Immature natural killer cell (primary cell): ENCODE data around the gene TRIM50. TPM values are rescaled to one million over a fixed set of nuclear protein-coding genes. Genes with fewer than 3 reads are reported as not detected.
"Not testable (repeated sequence)": the region's sequence is repeated elsewhere in the genome, so short reads cannot be mapped to it uniquely, and the experiment has no call there.

Experiments
- DNase-seq, 3 donors: peaks; one replicate each; pipeline ENCODE4 v3.0.0; 2022; ENCODE audit warnings: mixed read lengths in 1 of 3
- H3K27ac Mint-ChIP-seq, 6 donors: one replicate each; pipeline ENCODE4 v1.8.0; 2020; ENCODE audit warnings: mixed read lengths in 6 of 6, mild to moderate bottlenecking in 5 of 6, inconsistent platforms in 4 of 6, moderate library complexity in 3 of 6
- H3K27me3 Mint-ChIP-seq, 3 donors: one replicate each; pipeline ENCODE4 v1.8.0; 2020 to 2021; ENCODE audit warnings: low read depth in 3 of 3, mild to moderate bottlenecking in 3 of 3, mixed read lengths in 3 of 3, moderate library complexity in 3 of 3, inconsistent platforms in 1 of 3
- H3K36me3 Mint-ChIP-seq, 3 donors: one replicate each; pipeline ENCODE4 v1.8.0; 2020; ENCODE audit warnings: mixed read lengths in 3 of 3, inconsistent platforms in 2 of 3, mild to moderate bottlenecking in 2 of 3
- H3K4me1 Mint-ChIP-seq, 2 donors: one replicate each; pipeline ENCODE4 v1.8.0; 2020; ENCODE audit warnings: inconsistent platforms in 2 of 2, mild to moderate bottlenecking in 2 of 2, mixed read lengths in 2 of 2, moderate library complexity in 1 of 2
- H3K4me3 Mint-ChIP-seq, 5 donors: one replicate each; pipeline ENCODE4 v1.8.0; 2020; ENCODE audit warnings: mild to moderate bottlenecking in 5 of 5, mixed read lengths in 5 of 5, inconsistent platforms in 3 of 5, moderate library complexity in 3 of 5
- H3K9me3 Mint-ChIP-seq, 6 donors: one replicate each; pipeline ENCODE4 v1.8.0; 2020; ENCODE audit warnings: mild to moderate bottlenecking in 6 of 6, mixed read lengths in 6 of 6, inconsistent platforms in 4 of 6, moderate library complexity in 3 of 6
- polyA plus RNA-seq, 3 donors: library from polyadenylated mRNA; unstranded; fragments of 300-500 nt; fragmentation: Illumina TruSeq; gene quantifications; one replicate each; pipeline ENCODE4 v1.2.3, GENCODE V29; 2021

TRIM50 gene
- polyA plus RNA-seq, 3 donors from 2014 or later, result not detected

GRCh38 chr7:73341877-73342276 lies 14.0 kb upstream of the TRIM50 start:
- Mint-ChIP-seq H3K4me1 (no peaks in the 10 kb centered on the region), H3K4me3 (no peak overlapping the region), H3K9me3 (no peaks in the 10 kb centered on the region), H3K27ac (no peak overlapping the region), H3K36me3 (no peaks in the 10 kb centered on the region), H3K27me3 (peaks cover 0 to 11% (median 5%) of the 10 kb centered on the region in 3 donors)
- no peak for DNase-seq

DNA sequence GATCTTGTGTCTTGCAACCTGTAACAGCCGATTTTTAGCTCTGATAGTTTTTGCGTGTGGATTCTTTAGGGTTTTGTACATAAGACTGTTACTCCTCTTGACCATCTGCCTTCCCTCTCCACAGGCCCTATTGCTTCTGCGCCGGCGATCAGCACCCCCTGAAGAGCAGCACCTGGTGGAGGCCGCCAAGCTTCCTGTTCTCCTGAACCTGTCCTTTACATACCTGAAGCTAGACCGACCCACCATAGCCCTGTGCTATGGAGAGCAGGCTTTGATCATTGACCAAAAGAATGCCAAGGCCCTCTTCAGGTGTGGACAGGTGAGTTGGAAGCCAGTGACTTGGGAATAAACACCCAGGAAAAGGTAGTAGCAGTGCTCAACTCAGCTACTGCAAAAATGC lies 12.6 kb upstream of the TRIM50 start:
- no peaks in the 10 kb centered on the region for H3K4me1 Mint-ChIP-seq
- no peak overlapping the region for H3K27ac Mint-ChIP-seq
- no peak overlapping the region for H3K4me3 Mint-ChIP-seq
- no peaks in the 10 kb centered on the region for H3K36me3 Mint-ChIP-seq
- peaks cover 0 to 11% (median 5%) of the 10 kb centered on the region in 3 donors for H3K27me3 Mint-ChIP-seq
- no peak for DNase-seq
- no peaks in the 10 kb centered on the region for H3K9me3 Mint-ChIP-seq

- H3K27me3 Mint-ChIP-seq, result peaks cover 2 to 11% (median 2%) of the 10 kb centered on the region in 3 donors
- no peaks in the 10 kb centered on the region for H3K9me3 Mint-ChIP-seq
- no peak for DNase-seq
- H3K4me3 Mint-ChIP-seq, result no peak overlapping the region
- H3K4me1 Mint-ChIP-seq, result no peaks in the 10 kb centered on the region
- no peak overlapping the region for H3K27ac Mint-ChIP-seq
- H3K36me3 Mint-ChIP-seq, result no peaks in the 10 kb centered on the region
Observed at GRCh38 chr7:73338321-73338720, 10.4 kb upstream of the TRIM50 start.

DNA sequence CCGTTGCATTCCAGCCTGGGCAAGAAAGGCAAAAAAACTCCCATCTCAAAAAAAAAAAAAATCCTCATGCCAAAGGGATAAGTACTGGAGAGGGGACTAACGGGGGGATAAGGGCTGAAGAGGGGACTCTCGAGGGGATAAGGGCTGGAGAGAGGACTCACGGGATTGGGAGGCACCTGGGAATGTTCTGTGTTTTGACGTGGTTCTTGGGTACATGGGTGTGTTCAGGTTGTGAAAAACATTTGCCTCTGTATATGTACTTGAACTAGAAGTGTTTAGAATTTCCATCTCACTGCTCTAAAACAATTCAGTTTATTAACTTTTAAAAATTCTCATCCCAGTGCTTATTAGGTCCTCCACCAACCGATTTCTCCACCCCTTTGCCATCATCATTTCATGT lies 4.6 kb upstream of the TRIM50 start:
- Mint-ChIP-seq H3K4me3 (no peak overlapping the region), H3K4me1 (no peaks in the 10 kb centered on the region), H3K27me3 (peaks cover 2 to 10% (median 5%) of the 10 kb centered on the region in 3 donors), H3K9me3 (no peaks in the 10 kb centered on the region), H3K36me3 (no peaks in the 10 kb centered on the region), H3K27ac (no peak overlapping the region)
- DNase-seq, result no peak

DNA sequence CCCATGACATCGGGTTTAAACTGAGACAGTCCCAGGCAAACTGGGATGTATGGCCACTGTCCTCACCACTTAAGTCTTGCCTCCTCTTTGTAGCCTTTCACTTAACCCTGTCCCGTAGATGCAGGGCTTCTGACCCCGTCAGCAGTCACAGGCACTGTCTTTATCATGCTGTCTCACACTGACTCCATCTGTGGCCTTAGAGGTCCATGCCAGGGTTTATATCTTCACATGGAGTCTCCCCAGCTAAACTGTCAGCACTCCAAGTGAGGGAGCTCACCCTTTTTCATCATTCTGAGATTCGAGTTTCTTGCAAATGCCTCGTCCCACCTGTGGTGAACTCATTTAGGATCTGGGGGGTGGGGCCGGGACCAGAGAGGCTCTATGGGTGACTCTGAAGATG lies 2.9 kb upstream of the TRIM50 start:
- Mint-ChIP-seq H3K9me3 (no peaks in the 10 kb centered on the region), H3K36me3 (no peaks in the 10 kb centered on the region), H3K27me3 (peaks cover 2 to 10% (median 5%) of the 10 kb centered on the region in 3 donors), H3K27ac (no peak overlapping the region), H3K4me1 (no peaks in the 10 kb centered on the region), H3K4me3 (no peak overlapping the region)
- DNase-seq, result no peak

DNA sequence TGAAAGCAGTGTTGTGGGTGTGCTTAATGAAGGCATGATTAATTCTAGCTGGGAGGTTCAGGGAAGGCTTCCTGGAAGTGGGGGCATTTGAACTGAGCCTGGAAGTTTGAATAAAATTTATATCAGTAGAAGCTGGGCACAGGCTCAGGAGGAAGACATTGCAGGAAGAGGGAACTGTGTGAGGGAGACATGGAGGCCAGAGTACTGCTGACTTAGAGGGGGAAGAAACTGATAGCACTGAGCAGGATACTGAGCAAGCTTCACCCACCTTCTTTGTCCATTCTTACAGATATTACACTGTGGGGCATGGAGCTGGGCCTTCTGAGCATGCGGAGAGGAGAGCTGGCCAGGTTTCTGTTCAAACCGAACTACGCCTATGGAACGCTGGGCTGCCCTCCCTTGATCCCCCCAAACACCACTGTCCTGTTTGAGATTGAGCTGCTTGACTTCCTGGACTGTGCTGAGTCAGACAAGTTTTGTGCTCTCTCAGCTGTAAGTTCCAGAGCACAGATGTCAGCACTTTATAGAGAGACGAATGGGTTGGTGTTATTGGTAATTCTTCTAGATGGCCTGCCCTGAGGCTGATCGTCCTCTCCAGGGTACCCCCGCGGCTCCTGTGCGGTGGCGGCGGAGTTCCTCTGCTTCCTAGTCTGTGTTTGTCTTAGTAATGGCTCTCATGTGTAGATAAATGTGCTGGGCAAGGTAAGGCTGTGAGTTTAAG lies 2.1 kb upstream of the TRIM50 start:
- no peak for DNase-seq
- H3K36me3 Mint-ChIP-seq, result no peaks in the 10 kb centered on the region
- peak overlapping the region in 1 of 6 donors; percentile 8 for H3K27ac Mint-ChIP-seq
- H3K4me1 Mint-ChIP-seq, result no peaks in the 10 kb centered on the region
- H3K9me3 Mint-ChIP-seq, result no peaks in the 10 kb centered on the region
- H3K4me3 Mint-ChIP-seq, result no peak overlapping the region
- H3K27me3 Mint-ChIP-seq, result peaks cover 2 to 10% (median 5%) of the 10 kb centered on the region in 3 donors

GRCh38 chr7:73328696-73329095 lies 814 bp upstream of the TRIM50 start:
- Mint-ChIP-seq H3K27me3 (peaks cover 2 to 10% (median 5%) of the 10 kb centered on the region in 3 donors), H3K4me3 (no peak overlapping the region), H3K27ac (no peak overlapping the region), H3K4me1 (peaks cover 6% of the 10 kb centered on the region in 2 donors), H3K9me3 (no peaks in the 10 kb centered on the region), H3K36me3 (no peaks in the 10 kb centered on the region)
- DNase-seq, result no peak

DNA sequence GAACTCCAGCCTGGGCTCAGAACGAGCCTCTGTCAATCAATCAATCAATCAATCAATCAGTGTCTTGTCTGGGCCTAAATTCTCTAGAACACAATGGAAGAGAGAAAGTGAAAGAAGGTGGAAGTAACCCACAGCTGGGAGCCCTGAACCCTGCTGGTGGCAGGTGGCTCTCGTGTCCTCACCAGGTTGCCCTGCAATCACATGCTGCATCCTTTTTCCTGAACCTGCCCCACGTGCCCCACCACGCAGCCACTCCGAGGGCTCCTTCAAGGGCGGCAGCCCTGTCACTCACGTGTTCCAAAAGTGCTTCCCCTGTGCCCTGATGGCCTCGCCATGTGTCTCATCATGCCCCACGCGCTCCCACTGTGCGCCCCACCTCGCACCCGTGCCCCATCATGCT lies 433 bp downstream of the TRIM50 start:
- not testable (repeated sequence) for DNase-seq, H3K36me3 Mint-ChIP-seq, H3K9me3 Mint-ChIP-seq, H3K27me3 Mint-ChIP-seq, H3K4me3 Mint-ChIP-seq, H3K27ac Mint-ChIP-seq
- peaks cover 11 to 12% of the 10 kb centered on the region in 2 donors for H3K4me1 Mint-ChIP-seq

- not testable (repeated sequence) for DNase-seq, H3K36me3 Mint-ChIP-seq, H3K9me3 Mint-ChIP-seq, H3K27me3 Mint-ChIP-seq, H3K4me3 Mint-ChIP-seq
- peaks cover 11 to 12% of the 10 kb centered on the region in 2 donors for H3K4me1 Mint-ChIP-seq
- peak overlapping the region in 1 of 6 donors; percentile 34 for H3K27ac Mint-ChIP-seq
Observed at GRCh38 chr7:73325424-73325823, 2.5 kb downstream of the TRIM50 start.

- H3K4me3 Mint-ChIP-seq, result peak overlapping the region; percentile 57 to 72 (median 67)
- peak; percentile 32 to 50 (median 39) for DNase-seq
- H3K36me3 Mint-ChIP-seq, H3K9me3 Mint-ChIP-seq, H3K27me3 Mint-ChIP-seq: not testable (repeated sequence)
- H3K27ac Mint-ChIP-seq, result peak overlapping the region in 1 of 6 donors; percentile 53
- H3K4me1 Mint-ChIP-seq, result peaks cover 11 to 12% of the 10 kb centered on the region in 2 donors
Observed at GRCh38 chr7:73324081-73324845, 3.6 kb downstream of the TRIM50 start.

DNA sequence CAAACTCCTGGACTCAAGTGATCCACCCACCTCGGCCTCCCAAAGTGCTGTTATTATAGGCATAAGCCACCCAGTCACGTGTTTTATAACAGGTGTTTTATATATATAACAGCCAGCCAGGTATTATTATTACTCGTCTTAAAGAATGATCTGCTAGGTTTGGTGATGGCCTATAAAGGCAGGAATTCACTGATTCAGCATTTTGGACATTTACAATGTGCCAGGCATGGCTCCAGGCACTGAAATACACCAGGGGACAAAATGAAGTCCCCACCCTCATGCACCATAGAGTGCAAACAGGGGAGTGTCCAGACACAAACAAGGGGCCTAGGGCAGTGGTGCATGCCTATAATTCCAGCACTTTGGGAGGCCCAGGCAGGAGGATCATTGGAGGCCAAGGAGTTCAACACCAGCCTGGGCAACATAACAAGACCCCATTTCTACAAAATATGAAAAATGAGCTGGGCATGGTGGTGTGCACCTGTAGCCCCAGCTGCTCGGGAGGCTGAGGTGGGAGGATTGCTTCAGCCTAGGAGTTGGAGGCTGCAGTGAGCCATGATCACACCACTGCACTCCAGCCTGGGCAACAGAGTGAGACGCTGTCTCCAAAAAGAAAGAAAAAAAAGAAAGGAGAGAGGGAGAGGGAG lies 4.3 kb downstream of the TRIM50 start:
- not testable (repeated sequence) for H3K36me3 Mint-ChIP-seq, DNase-seq, H3K9me3 Mint-ChIP-seq, H3K27me3 Mint-ChIP-seq
- H3K4me3 Mint-ChIP-seq, result peak overlapping the region; percentile 57 to 72 (median 67)
- peak overlapping the region in 1 of 6 donors; percentile 53 for H3K27ac Mint-ChIP-seq
- H3K4me1 Mint-ChIP-seq, result peaks cover 11 to 12% of the 10 kb centered on the region in 2 donors

- not testable (repeated sequence) for H3K27me3 Mint-ChIP-seq, H3K27ac Mint-ChIP-seq, DNase-seq, H3K9me3 Mint-ChIP-seq, H3K4me3 Mint-ChIP-seq, H3K36me3 Mint-ChIP-seq
- peaks cover 11 to 12% of the 10 kb centered on the region in 2 donors for H3K4me1 Mint-ChIP-seq
Observed at GRCh38 chr7:73320009-73320408, 7.9 kb downstream of the TRIM50 start.

GRCh38 chr7:73319541-73319940 lies 8.3 kb downstream of the TRIM50 start:
- not testable (repeated sequence) for H3K27ac Mint-ChIP-seq, H3K36me3 Mint-ChIP-seq, H3K4me3 Mint-ChIP-seq, H3K9me3 Mint-ChIP-seq, DNase-seq, H3K27me3 Mint-ChIP-seq
- peaks cover 11 to 12% of the 10 kb centered on the region in 2 donors for H3K4me1 Mint-ChIP-seq

- not testable (repeated sequence) for H3K27me3 Mint-ChIP-seq, DNase-seq, H3K4me3 Mint-ChIP-seq, H3K27ac Mint-ChIP-seq, H3K4me1 Mint-ChIP-seq, H3K36me3 Mint-ChIP-seq, H3K9me3 Mint-ChIP-seq
Observed at GRCh38 chr7:73318656-73319204, 9.2 kb downstream of the TRIM50 start.
